ENCODE measurements around the gene ARL5C. TPM values are rescaled to one million over a fixed set of nuclear protein-coding genes. Genes with fewer than 3 reads are reported as not detected.
"Not testable (repeated sequence)": the region's sequence is repeated elsewhere in the genome, so short reads cannot be mapped to it uniquely, and the experiment has no call there.

Gene ARL5C
- polyA plus RNA-seq, 6 donors from 2014 or later: not detected

DNA sequence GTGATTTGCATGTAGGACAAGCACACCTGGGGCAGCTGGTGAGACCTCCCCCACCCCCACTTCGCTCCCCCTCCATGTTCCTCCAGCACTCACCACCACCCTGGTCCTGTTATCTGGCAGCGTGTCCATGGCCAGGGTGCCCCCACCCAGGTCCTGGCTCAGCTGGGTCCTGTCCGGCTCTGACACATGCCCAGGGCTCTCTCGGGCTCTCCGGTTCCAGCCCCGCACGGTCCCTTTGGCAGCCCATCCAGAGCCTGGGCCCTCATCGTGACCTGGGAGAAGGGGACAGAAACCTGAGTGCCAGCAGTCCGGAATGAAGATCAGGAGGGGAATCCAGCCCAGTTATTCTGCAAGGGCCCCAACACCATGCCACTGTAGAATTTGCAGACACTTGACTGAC, 26.4 kb downstream of the ARL5C start:
- H3K27ac Mint-ChIP-seq: peak overlapping the region in 1 of 6 donors; percentile 60
- H3K4me1 Mint-ChIP-seq: no peaks in the 10 kb centered on the region
- ATAC-seq (ENCODE audit: low read depth in 2 of 2): no peak
- H3K9me3 Mint-ChIP-seq: peaks cover 0 to 8% (median 2%) of the 10 kb centered on the region in 7 donors
- no peaks in the 10 kb centered on the region for H3K36me3 Mint-ChIP-seq
- H3K4me3 Mint-ChIP-seq: no peak overlapping the region
- DNase-seq: no peak
- no peaks in the 10 kb centered on the region for H3K27me3 Mint-ChIP-seq

DNA sequence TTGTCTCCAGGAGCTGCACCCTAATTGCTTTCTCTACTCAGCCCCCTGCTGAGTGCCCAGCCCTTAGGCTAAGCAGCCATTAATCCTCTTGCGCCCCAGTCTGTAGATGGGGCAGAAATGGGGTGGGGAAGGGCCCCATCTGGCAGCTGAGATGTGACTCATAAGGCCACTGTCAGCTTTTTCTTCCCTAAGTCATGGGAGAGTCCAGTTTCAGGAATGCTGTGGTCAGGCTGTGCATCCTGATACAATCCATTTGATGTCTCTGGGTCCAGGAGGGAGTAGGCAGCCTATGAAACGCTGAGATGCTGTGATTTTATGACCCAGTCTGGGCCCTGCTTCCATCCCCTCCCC, 26.8 kb downstream of the ARL5C start:
- peaks cover 0 to 8% (median 2%) of the 10 kb centered on the region in 7 donors for H3K9me3 Mint-ChIP-seq
- ATAC-seq (ENCODE audit: low read depth in 2 of 2) (no peak), DNase-seq (no peak)
- no peaks in the 10 kb centered on the region for H3K36me3 Mint-ChIP-seq
- no peaks in the 10 kb centered on the region for H3K27me3 Mint-ChIP-seq
- H3K4me3 Mint-ChIP-seq: no peak overlapping the region
- H3K27ac Mint-ChIP-seq: peak overlapping the region in 1 of 6 donors; percentile 60
- no peaks in the 10 kb centered on the region for H3K4me1 Mint-ChIP-seq

DNA sequence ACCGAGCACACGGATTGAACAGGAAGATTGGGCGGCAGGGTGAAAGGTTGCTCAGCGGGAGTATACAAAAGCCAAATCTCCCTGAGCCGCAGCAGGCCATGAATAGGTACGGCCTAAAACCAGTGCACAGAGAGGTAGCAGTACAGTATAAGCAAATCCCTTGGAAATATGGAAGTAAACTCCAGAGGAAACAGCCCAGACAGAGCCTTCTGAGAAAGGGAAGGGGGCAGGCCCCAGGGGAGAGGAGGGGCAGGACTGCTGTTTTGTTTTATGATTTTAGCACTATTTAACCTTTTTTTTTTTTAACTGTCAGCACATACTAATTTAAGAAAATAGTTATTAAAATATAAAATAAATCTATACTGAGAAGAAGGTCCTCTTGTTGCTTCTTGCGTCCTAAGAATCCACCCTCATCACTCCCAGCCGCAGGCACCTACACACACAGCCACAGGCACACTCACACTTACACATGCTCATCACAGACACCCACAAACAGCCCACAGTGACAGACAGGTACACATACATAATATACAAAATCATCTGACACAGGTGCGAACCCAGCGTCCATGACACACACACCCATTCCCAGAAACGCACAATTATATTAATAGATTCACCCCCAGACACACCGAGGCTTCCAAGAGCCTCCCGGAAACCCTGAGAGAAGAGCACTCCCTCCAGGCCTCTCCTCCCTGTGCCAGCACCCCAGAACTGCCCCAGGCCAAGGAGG, 27.4 kb downstream of the ARL5C start:
- no peaks in the 10 kb centered on the region for H3K27me3 Mint-ChIP-seq
- no peak for ATAC-seq (ENCODE audit: low read depth in 2 of 2)
- peak overlapping the region in 2 of 6 donors; percentile 23 to 46 for H3K27ac Mint-ChIP-seq
- DNase-seq: no peak
- no peak overlapping the region for H3K4me3 Mint-ChIP-seq
- H3K9me3 Mint-ChIP-seq: peaks cover 0 to 8% (median 2%) of the 10 kb centered on the region in 7 donors
- H3K36me3 Mint-ChIP-seq: no peaks in the 10 kb centered on the region
- H3K4me1 Mint-ChIP-seq: no peaks in the 10 kb centered on the region

DNA sequence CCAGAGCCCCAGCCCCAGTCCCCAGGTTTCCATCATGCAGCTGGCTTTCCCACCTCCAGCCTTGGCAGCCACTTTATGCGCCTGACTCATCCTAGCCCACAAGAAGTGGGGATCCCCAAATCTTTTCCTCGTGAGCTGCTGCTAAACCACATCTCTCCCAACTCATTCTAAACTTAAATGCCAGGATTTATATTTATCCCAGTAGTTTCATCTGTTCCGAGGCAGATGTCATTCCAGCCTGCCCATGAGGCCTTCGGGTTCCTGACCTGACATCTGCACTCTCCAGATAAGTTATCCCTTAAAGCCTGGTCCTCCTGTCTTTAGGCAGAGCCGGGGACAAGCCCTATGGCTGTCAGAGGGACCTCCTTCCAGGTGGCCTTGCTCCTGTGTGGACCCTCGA, 31.1 kb downstream of the ARL5C start:
- H3K36me3 Mint-ChIP-seq: no peaks in the 10 kb centered on the region
- DNase-seq: no peak
- H3K27ac Mint-ChIP-seq: no peak overlapping the region
- ATAC-seq (ENCODE audit: low read depth in 2 of 2): no peak
- H3K4me1 Mint-ChIP-seq: no peaks in the 10 kb centered on the region
- H3K4me3 Mint-ChIP-seq: no peak overlapping the region
- H3K27me3 Mint-ChIP-seq: peaks cover 0 to 8% (median 6%) of the 10 kb centered on the region in 3 donors
- no peaks in the 10 kb centered on the region for H3K9me3 Mint-ChIP-seq

DNA sequence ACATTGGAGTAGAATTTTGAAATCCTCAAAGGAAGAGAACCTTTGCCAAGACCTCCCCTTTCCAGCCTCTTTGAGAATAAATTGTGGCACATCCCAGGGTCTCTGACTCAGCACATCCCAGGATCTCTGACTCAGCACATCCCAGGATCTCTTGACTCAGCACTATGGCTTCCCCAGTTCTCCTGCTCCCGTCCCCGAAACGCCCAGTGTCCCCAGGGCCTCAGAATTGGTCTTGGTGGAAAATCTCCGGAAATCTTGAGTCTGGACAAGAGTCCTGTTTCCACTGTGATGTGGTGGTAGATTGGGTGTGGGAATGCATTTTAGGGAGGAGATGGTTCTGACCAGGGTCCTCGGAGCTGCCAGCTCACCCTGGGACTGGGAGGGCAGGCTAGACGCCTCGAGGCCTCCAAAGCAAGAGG, 33.8 kb downstream of the ARL5C start:
- H3K36me3 Mint-ChIP-seq: no peaks in the 10 kb centered on the region
- ATAC-seq (ENCODE audit: low read depth in 2 of 2) (no peak), DNase-seq (no peak)
- no peak overlapping the region for H3K27ac Mint-ChIP-seq
- H3K9me3 Mint-ChIP-seq: no peaks in the 10 kb centered on the region
- H3K4me3 Mint-ChIP-seq: no peak overlapping the region
- H3K4me1 Mint-ChIP-seq: no peaks in the 10 kb centered on the region
- peaks cover 0 to 8% (median 6%) of the 10 kb centered on the region in 3 donors for H3K27me3 Mint-ChIP-seq

DNA sequence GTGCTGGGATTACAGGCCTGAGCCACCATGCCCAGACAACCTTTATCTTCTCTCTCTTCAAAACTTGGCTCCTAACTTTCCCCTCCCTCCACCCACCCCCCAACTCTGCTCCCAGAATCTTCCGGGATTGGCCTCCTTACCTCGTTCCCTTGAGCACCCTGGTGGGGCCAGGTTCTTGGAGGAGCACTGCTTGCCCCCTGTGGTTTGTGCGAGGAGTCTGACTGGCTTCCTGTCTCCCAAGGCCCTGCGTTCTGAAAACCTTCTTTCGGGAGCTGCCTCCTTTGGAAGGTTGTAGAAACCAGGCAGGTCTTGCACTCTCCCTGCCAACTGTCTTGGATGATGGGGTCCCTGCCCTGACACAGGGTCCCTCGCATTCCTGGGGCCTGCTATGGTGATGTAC, 34.3 kb downstream of the ARL5C start:
- ATAC-seq (ENCODE audit: low read depth in 2 of 2): no peak
- Mint-ChIP-seq H3K36me3 (no peaks in the 10 kb centered on the region), H3K27ac (peak overlapping the region in 1 of 6 donors; percentile 20), H3K4me3 (no peak overlapping the region), H3K27me3 (peaks cover 0 to 8% (median 6%) of the 10 kb centered on the region in 3 donors), H3K4me1 (no peaks in the 10 kb centered on the region), H3K9me3 (no peaks in the 10 kb centered on the region)
- no peak for DNase-seq

DNA sequence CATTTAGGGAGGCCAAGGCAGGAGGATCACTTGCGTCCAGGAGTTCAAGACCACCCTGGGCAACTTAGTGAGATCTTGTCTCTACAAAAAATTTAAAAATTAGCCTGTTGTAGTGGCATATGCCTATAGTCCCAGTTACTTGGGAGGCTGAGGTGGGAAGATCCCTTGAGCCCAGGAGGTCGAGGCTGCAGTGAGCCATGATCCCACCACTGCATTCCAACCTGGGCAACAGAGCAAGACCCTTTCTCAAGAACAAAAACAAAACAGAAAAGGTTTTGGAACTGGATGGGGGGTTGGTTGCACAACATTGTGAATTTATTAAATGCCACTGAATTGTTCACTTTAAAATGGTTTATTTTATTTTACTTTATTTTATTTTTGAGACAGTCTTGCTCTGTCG, 35.8 kb downstream of the ARL5C start:
- Mint-ChIP-seq H3K9me3 (no peaks in the 10 kb centered on the region), H3K36me3 (no peaks in the 10 kb centered on the region), H3K27me3 (peaks cover 0 to 8% (median 6%) of the 10 kb centered on the region in 3 donors), H3K27ac (peak overlapping the region in 2 of 6 donors; percentile 54 to 81), H3K4me3 (no peak overlapping the region), H3K4me1 (no peaks in the 10 kb centered on the region)
- DNase-seq (no peak), ATAC-seq (ENCODE audit: low read depth in 2 of 2) (no peak)

DNA sequence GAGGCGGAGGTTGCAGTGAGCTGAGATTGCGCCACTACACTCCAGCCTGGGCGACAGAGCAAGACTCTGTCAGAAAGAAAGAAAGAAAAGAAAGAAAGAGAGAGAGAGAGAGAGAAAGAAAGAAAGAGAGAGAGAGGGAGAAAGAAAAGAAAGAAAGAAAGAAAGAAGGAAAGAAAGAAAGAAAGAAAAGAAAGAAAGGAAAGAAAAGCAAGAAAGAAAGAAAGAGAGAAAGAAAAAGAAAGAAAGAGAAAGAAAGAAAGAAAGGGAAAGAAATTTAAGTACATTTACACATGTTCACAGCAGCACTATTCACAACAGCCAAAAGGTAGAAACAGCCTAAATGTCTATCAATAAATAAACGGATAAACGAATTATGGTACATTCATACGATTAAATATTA, 36.4 kb downstream of the ARL5C start:
- H3K9me3 Mint-ChIP-seq; DNase-seq; H3K36me3 Mint-ChIP-seq; ATAC-seq (ENCODE audit: low read depth in 2 of 2); H3K4me1 Mint-ChIP-seq; H3K27ac Mint-ChIP-seq; H3K27me3 Mint-ChIP-seq; H3K4me3 Mint-ChIP-seq: not testable (repeated sequence)

DNA sequence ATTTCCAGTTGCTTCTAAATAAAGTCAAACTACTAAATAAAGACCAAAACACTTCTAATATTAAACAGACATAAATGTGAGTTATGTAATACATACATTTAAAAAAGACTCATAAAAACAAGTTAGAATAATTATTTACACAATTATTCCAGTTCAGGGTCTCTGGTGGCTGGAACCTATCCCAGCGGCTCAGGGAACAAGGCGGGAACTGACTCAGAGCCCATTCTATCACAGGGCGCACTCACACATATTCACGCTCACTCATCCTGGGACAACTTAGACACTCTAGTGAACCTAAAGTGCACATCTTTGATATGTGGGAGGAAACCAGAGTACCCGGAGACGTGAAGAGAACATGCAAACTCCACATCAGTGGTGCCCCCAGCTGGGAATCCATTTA, 39.5 kb downstream of the ARL5C start:
- Mint-ChIP-seq H3K9me3 (no peaks in the 10 kb centered on the region), H3K4me1 (no peaks in the 10 kb centered on the region), H3K27me3 (no peaks in the 10 kb centered on the region), H3K36me3 (no peaks in the 10 kb centered on the region), H3K27ac (no peak overlapping the region), H3K4me3 (no peak overlapping the region)
- DNase-seq (no peak), ATAC-seq (ENCODE audit: low read depth in 2 of 2) (no peak)

DNA sequence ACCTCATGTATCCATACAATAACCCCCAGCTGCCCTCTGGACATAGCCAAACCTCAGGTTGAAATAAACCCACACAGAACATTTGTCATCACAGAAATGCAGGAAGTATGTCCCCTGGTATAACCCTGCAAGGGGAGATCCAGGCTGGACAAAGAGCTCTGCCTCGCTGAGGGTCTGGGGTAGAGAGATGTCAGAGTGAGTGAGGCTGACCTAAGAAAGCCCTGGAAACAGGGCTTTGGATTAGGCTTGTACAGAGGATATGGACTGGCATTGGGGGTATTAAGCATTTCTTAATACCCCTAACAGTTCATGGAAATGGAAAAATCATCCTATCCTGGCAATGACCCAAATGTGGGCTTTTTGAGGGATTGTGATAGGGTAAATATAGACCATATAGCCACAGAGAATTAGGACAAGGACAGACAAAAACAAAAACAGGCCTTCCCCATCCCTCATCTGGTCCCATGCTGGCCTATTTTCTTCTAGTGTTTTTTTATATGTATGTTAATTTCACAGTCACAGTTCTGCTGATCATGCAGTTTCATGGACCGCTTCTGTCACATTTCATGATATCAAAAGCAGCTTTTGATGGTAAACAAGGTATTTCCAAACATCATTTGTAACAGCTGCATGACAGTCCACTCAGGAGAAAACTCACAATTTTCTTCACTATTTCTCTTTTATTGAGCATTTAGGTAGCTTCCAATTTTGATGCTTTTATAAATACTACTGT, 40.7 kb downstream of the ARL5C start:
- DNase-seq (no peak), ATAC-seq (ENCODE audit: low read depth in 2 of 2) (no peak)
- H3K27me3 Mint-ChIP-seq: no peaks in the 10 kb centered on the region
- no peaks in the 10 kb centered on the region for H3K36me3 Mint-ChIP-seq
- H3K4me3 Mint-ChIP-seq: no peak overlapping the region
- H3K4me1 Mint-ChIP-seq: no peaks in the 10 kb centered on the region
- H3K9me3 Mint-ChIP-seq: no peaks in the 10 kb centered on the region
- peak overlapping the region in 1 of 6 donors; percentile 68 for H3K27ac Mint-ChIP-seq

DNA sequence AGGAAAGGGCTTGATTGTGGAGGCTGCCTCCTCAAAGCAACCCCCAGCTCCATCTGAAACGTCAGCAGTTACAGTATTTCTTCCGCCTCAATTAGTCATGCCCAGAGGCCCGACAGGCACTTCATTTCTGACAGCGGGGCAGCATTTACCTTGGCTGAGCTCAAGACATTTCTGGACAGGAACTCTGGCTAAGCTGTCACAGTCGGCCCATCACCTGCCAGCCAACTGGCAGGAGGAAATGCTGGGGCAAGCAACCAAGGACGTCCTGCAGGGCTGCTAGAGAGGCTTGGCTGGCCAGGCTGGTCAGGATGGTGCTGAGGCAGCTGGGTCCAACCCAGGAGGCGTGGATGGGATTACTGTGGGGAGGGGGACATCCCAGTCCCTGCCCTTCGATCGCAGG, 42.3 kb downstream of the ARL5C start:
- H3K4me3 Mint-ChIP-seq: no peak overlapping the region
- no peaks in the 10 kb centered on the region for H3K27me3 Mint-ChIP-seq
- H3K9me3 Mint-ChIP-seq: peaks cover 0 to under 1% (median 0%) of the 10 kb centered on the region in 7 donors
- H3K4me1 Mint-ChIP-seq: peaks cover 6 to 17% (median 7%) of the 10 kb centered on the region in 3 donors
- ATAC-seq (ENCODE audit: low read depth in 2 of 2) (no peak), DNase-seq (no peak)
- H3K27ac Mint-ChIP-seq: no peak overlapping the region
- H3K36me3 Mint-ChIP-seq: no peaks in the 10 kb centered on the region

DNA sequence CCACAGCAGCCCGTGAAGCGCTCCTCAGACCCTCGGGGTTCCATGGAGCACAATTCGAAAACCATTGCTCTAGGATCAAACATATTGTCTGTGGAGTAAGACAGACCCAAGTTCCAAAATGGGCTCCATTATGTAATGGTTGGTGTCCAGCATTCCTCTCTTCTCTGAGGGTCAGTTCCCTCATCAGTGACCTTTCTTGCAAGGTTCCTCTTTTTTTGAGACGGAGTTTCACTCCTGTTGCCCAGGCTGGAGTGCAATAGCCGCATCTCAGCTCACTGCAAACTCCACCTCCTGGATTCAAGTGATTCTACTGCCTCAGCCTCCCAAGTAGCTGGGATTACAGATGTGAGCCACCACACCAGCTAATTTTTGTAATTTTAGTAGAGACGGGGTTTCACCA, 43.0 kb downstream of the ARL5C start:
- Mint-ChIP-seq H3K9me3 (peaks cover 0 to 2% (median 0%) of the 10 kb centered on the region in 7 donors), H3K4me3 (no peak overlapping the region), H3K27me3 (no peaks in the 10 kb centered on the region), H3K4me1 (peaks cover 13 to 23% (median 14%) of the 10 kb centered on the region in 3 donors), H3K36me3 (no peaks in the 10 kb centered on the region), H3K27ac (no peak overlapping the region)
- no peak for DNase-seq
- ATAC-seq (ENCODE audit: low read depth in 2 of 2): no peak

DNA sequence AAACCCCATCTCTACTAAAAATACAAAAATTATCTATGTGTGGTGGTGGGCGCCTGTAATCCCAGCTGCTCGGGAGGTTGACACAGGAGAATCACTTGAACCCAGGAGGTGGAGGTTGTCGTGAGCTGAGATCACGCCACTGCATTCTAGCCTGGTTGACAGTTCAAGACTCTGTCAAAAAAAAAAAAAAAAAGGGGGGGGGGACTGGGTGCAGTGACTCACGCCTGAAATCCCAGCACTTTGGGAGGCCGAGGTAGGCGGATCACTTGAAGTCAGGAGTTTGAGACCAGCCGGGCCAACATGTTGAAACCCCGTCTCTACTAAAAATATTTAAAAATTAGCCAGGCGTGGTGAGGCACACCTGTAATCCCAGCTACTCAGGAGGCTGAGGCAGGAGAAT, 44.0 kb downstream of the ARL5C start:
- H3K4me1 Mint-ChIP-seq: peaks cover 15 to 29% (median 17%) of the 10 kb centered on the region in 3 donors
- not testable (repeated sequence) for H3K27ac Mint-ChIP-seq; ATAC-seq (ENCODE audit: low read depth in 2 of 2); H3K36me3 Mint-ChIP-seq; DNase-seq; H3K9me3 Mint-ChIP-seq; H3K27me3 Mint-ChIP-seq; H3K4me3 Mint-ChIP-seq

Data from naive B cell (primary cell).